HL-60 (cell line): Measurements from ENCODE around the gene TMTC1.

Experiments
- DNase-seq, 2 experiments: peaks; one replicate each; pipeline ENCODE4 v3.0.0-alpha.2; 2010 to 2020; ENCODE audit warnings: low read depth in 1 of 2, low spot score in 1 of 2
- H3K27ac ChIP-seq: fragments of 250-450 bp; sonication (Bioruptor Pico); replicated peaks from 2 replicates; pipeline ENCODE4 v1.5.1; 2020; ENCODE audit warnings: mild to moderate bottlenecking, moderate library complexity
- H3K27me3 ChIP-seq: fragments of 250-450 bp; sonication (Bioruptor Pico); 2 replicates; pipeline ENCODE4 v1.5.1; 2021; ENCODE audit warnings: mild to moderate bottlenecking, moderate library complexity; ENCODE audit not compliant: insufficient read depth, poor library complexity, severe bottlenecking
- H3K4me3 ChIP-seq: replicated peaks from 2 replicates; pipeline ENCODE4 v1.5.1; 2011; ENCODE audit warnings: mild to moderate bottlenecking, control low read depth, low read length; ENCODE audit not compliant: insufficient read depth
- CTCF ChIP-seq: IDR thresholded peaks from one replicate; pipeline ENCODE4 v1.5.1; 2011; ENCODE audit warnings: low read length, control low read depth, inconsistent platforms; ENCODE audit not compliant: insufficient read depth
- GABPA ChIP-seq: IDR thresholded peaks from 2 replicates; pipeline ENCODE4 v1.6.1; 2012; ENCODE audit warnings: low read depth
- POLR2AphosphoS5 ChIP-seq: IDR thresholded peaks from 2 replicates; pipeline ENCODE4 v1.6.1; 2012; ENCODE audit warnings: low read depth
- REST ChIP-seq: IDR thresholded peaks from 2 replicates; pipeline ENCODE4 v1.6.1; 2012; ENCODE audit warnings: low read depth; ENCODE audit not compliant: insufficient replicate concordance
- SPI1 ChIP-seq: IDR thresholded peaks from 2 replicates; pipeline ENCODE4 v1.6.1; 2012; ENCODE audit warnings: low read depth, mild to moderate bottlenecking, borderline replicate concordance

The TMTC1 gene

GRCh38 chr12:29743801-29744200, 39.9 kb downstream of the TMTC1 start:
- TF ChIP-seq GABPA (no peak), CTCF (no peak), POLR2AphosphoS5 (no peak), REST (no peak), SPI1 (no peak)
- no peaks in the 10 kb centered on the region for H3K27me3 ChIP-seq
- no peak for DNase-seq
- H3K4me3 ChIP-seq, result no peak overlapping the region
- H3K27ac ChIP-seq, result no peak overlapping the region

GRCh38 chr12:29743077-29743476, 40.7 kb downstream of the TMTC1 start:
- no peaks in the 10 kb centered on the region for H3K27me3 ChIP-seq
- no peak overlapping the region for H3K27ac ChIP-seq
- H3K4me3 ChIP-seq, result no peak overlapping the region
- no peak for DNase-seq
- TF ChIP-seq REST (no peak), SPI1 (no peak), GABPA (no peak), CTCF (no peak), POLR2AphosphoS5 (no peak)

- DNase-seq, result no peak
- Histone ChIP-seq H3K27ac (no peak overlapping the region), H3K4me3 (no peak overlapping the region), H3K27me3 (no peaks in the 10 kb centered on the region)
- TF ChIP-seq GABPA (no peak), SPI1 (no peak), POLR2AphosphoS5 (no peak), REST (no peak), CTCF (no peak)
These were observed 41.1 kb downstream of the TMTC1 start for GRCh38 chr12:29742646-29743045.
